GM12878 (cell line): Measurements from ENCODE around the gene PCDHB9. TPM values are rescaled to one million over a fixed set of nuclear protein-coding genes. Genes with fewer than 3 reads are reported as not detected.
"Not testable (repeated sequence)": the region's sequence is repeated elsewhere in the genome, so short reads cannot be mapped to it uniquely, and the experiment has no call there.

Source experiments
- ATAC-seq: fragments of 200-7000 bp; cut with Tn5 transposase; 3 replicates; pipeline ENCODE4 v1.9.1; 2020; ENCODE audit warnings: mild to moderate bottlenecking, moderate library complexity
- BruUV-seq: library from RNA; stranded (reverse); fragments of 400-500 nt; replicated peaks from 2 replicates; lab custom pipeline; 2021; lab: Mats Ljungman, UMichigan
- CTCF ChIA-PET: fragments of 300-600 bp; sonication (Branson Sonifier 250); formaldehyde crosslinking; extraction: SDS; loops from one replicate; lab custom pipeline; 2021; ENCODE audit warnings: inconsistent platforms; lab: Yijun Ruan, JAX
- POLR2A ChIA-PET: fragments of 350-600 bp; formaldehyde crosslinking; extraction: SDS; loops from one replicate; lab custom pipeline; 2021; ENCODE audit warnings: inconsistent platforms; lab: Charles Lee
- RAD21 ChIA-PET: fragments of 300-600 bp; sonication (Branson Sonifier 250); formaldehyde crosslinking; loops from one replicate; lab custom pipeline; 2023; ENCODE audit warnings: antibody characterized with exemption; ENCODE audit not compliant: unreplicated experiment; lab: Charles Lee
- SMC1A ChIA-PET: fragments of 300-600 bp; sonication (Branson Sonifier 250); formaldehyde crosslinking; loops from one replicate; lab custom pipeline; 2023; ENCODE audit not compliant: unreplicated experiment, uncharacterized antibody; lab: Charles Lee
- DNase-seq: peaks from one replicate; pipeline ENCODE4 v3.0.0-alpha.2; 2011; ENCODE audit warnings: low read depth, low spot score
- FAIRE-seq: peaks from 3 replicates; lab custom pipeline; 2011; peaks lifted over from hg19 to GRCh38; lab: Jason Lieb, UNC
- H2AFZ ChIP-seq: 2 replicates; pipeline ENCODE4 v1.6.0; 2011; ENCODE audit warnings: low read depth, low read length, control low read depth; ENCODE audit not compliant: control insufficient read depth
- H3K27ac ChIP-seq: 2 replicates; pipeline ENCODE4 v1.5.1; 2011; ENCODE audit warnings: control low read depth; ENCODE audit not compliant: control insufficient read depth, insufficient read depth
- H3K27me3 ChIP-seq, 2 experiments: replicated peaks in 1 of 2; 2 replicates each; pipeline versions ENCODE4 v1.6.0 to v1.6.1; 2011; ENCODE audit warnings: low read length in 1 of 2; ENCODE audit not compliant: control insufficient read depth in 2 of 2, insufficient read depth in 2 of 2
- H3K36me3 ChIP-seq, 2 experiments: 2 replicates each; pipeline ENCODE4 v1.5.1; 2011; ENCODE audit warnings: low read length in 1 of 2; ENCODE audit not compliant: control insufficient read depth in 2 of 2, insufficient read depth in 2 of 2
- H3K4me1 ChIP-seq: 2 replicates; pipeline ENCODE4 v1.6.1; 2011; ENCODE audit warnings: mild to moderate bottlenecking, low read length, moderate library complexity, mixed read lengths; ENCODE audit not compliant: control insufficient read depth, insufficient read depth
- H3K4me2 ChIP-seq: 2 replicates; pipeline ENCODE4 v1.6.0; 2011; ENCODE audit warnings: control low read depth; ENCODE audit not compliant: control insufficient read depth, insufficient read depth
- H3K4me3 ChIP-seq: fragments of 200-600 bp; sonication (generic); 2 replicates; pipeline ENCODE4 v1.5.1; 2016
- H3K79me2 ChIP-seq: 2 replicates; pipeline ENCODE4 v1.6.0; 2011; ENCODE audit warnings: low read length; ENCODE audit not compliant: control insufficient read depth, insufficient read depth
- H3K9ac ChIP-seq: 2 replicates; pipeline ENCODE4 v1.8.0; 2011; ENCODE audit warnings: low read length, control low read depth, mixed read lengths; ENCODE audit not compliant: control insufficient read depth, insufficient read depth
- H3K9me3 ChIP-seq: replicated peaks from 3 replicates; pipeline ENCODE4 v1.5.1; 2011; ENCODE audit warnings: mild to moderate bottlenecking, low read length; ENCODE audit not compliant: control insufficient read depth, insufficient read depth
- H4K20me1 ChIP-seq: 2 replicates; pipeline ENCODE4 v1.6.0; 2011; ENCODE audit not compliant: control insufficient read depth, insufficient read depth
- BACH1 ChIP-seq: fragments of 450-650 bp; IDR thresholded peaks from 2 replicates; pipeline ENCODE4 v1.6.1; 2017; ENCODE audit warnings: mild to moderate bottlenecking, borderline replicate concordance
- CBX3 ChIP-seq: fragments of 200-600 bp; sonication (generic); IDR thresholded peaks from 2 replicates; pipeline ENCODE4 v1.6.1; 2016; ENCODE audit warnings: low read depth, borderline replicate concordance
- CREM ChIP-seq: IDR thresholded peaks from 2 replicates; pipeline ENCODE4 v1.6.1; 2014; ENCODE audit warnings: antibody characterized with exemption, low read depth
- RAD21 ChIP-seq: IDR thresholded peaks from 2 replicates; pipeline ENCODE4 v1.6.1; 2011; ENCODE audit warnings: mild to moderate bottlenecking, low read depth, low read length, moderate library complexity; ENCODE audit not compliant: insufficient read depth
- RFX5 ChIP-seq: IDR thresholded peaks from 2 replicates; pipeline ENCODE4 v1.6.1; 2011; ENCODE audit warnings: low read depth, low read length, improper control_type of control experiment
- SMC3 ChIP-seq: IDR thresholded peaks from 2 replicates; pipeline ENCODE4 v1.6.1; 2011; ENCODE audit warnings: low read length, improper control_type of control experiment, borderline replicate concordance
- WGBS: methylation state at CpG from one replicate; pipeline ENCODE4 v1.1.6; 2016; ENCODE audit warnings: low lambda C conversion rate; ENCODE audit not compliant: insufficient replicate concordance, insufficient coverage; ENCODE audit errors: missing lambda C conversion rate; 5-methylcytosine and 5-hydroxymethylcytosine counted together
- in situ Hi-C: fragments of 300-500 bp; cut with MboI; formaldehyde crosslinking; loops from 9 replicates; pipeline ENCODE4 v1.14.3; 2018; ENCODE audit warnings: mixed read lengths
- intact Hi-C: fragments of 100-400 bp; cut with micrococcal nuclease; formaldehyde crosslinking; loops from one replicate; pipeline ENCODE4 v1.14.2; 2022; ENCODE audit not compliant: unreplicated experiment
- polyA plus RNA-seq, 11 experiments: library from polyadenylated mRNA; depleted of rRNA in 4 of 11; unstranded in 6 of 11; stranded (reverse) in 5 of 11; fragments of >200 nt; fragmentation: Nextera tagmentation in 4 of 11; fragmentation: Illumina TruSeq in 1 of 11; extraction: Ambion mirVana in 4 of 11; extraction: Trizol in 1 of 11; gene quantifications; 1 replicate in 1 of 11; 2 replicates in 10 of 11; pipeline versions ENCODE4 v1.2.1 to v1.2.3, GENCODE V29; 2011 to 2016; ENCODE audit warnings: inconsistent platforms in 2 of 11, missing spikeins in 2 of 11, low read depth in 1 of 11
- total RNA-seq, 4 experiments: library from RNA; depleted of rRNA in 3 of 4; stranded (reverse); fragments of >200 nt in 3 of 4; fragmentation: Illumina TruSeq in 1 of 4; extraction: Trizol in 1 of 4; gene quantifications; 2 replicates each; pipeline versions ENCODE4 v1.2.1 to v1.2.3, GENCODE V29; 2013 to 2021
- TF ChIP-seq, protein P1 (sequence below), 3 experiments: IDR thresholded peaks in 2 of 3; conservative IDR thresholded peaks in 1 of 3; 2 replicates each; pipeline ENCODE4 v1.5.1; 2011; ENCODE audit warnings: low read depth in 3 of 3, low read length in 3 of 3, mild to moderate bottlenecking in 3 of 3, control low read depth in 2 of 3, moderate library complexity in 2 of 3, inconsistent platforms in 1 of 3, mixed read lengths in 1 of 3; ENCODE audit not compliant: control insufficient read depth in 2 of 3, insufficient read depth in 1 of 3; ENCODE audit errors: extremely low read depth in 1 of 3

The PCDHB9 gene
- total and polyA plus RNA-seq, 10 of the 15 experiments (the other 5 are each of a cell fraction or from before 2014, with no cell fraction given) = 0.01 to 0.45 (median 0.13) TPM; not detected in 4

DNA sequence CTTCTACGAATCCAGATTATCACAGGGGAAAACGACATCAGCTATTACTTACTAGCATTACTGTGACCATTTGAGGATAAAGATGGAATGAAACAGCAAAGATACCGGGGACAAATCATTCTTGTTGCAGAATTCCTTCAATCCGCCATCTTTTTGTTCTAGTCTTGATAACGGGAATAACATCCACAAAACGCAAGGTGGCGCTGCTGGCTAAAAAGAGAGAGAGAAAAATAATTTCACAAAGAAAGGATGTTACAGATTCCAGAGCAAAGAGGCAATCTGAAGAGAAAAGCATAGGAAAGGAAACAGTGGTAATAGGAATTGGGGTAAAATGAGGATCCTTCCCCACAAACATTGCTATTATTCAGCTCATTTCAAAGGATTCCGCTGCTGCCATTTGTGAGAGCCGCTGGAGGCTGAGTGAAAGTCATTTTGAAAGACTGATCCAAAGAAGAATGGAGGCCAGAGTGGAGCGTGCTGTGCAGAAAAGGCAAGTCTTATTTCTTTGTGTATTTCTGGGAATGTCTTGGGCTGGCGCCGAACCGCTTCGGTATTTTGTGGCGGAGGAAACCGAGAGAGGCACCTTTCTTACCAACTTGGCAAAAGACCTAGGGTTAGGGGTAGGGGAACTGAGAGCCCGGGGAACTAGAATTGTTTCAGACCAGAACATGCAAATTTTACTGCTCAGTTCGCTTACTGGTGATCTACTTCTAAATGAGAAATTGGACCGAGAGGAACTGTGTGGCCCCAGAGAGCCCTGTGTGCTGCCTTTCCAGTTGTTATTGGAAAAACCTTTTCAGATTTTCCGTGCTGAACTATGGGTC is 14.4 kb upstream of the PCDHB9 start, which contains the start of gene PCDHB7:
TSS of gene PCDHB7 (plus strand) at position 264 of the 824 bp plus-strand sequence. CDS start at position 456, 192 bp downstream.
- ChIA-PET POLR2A (no interaction called here), SMC1A (no interaction called here), RAD21 (no interaction called here), CTCF (no interaction called here)
- H3K9me3 ChIP-seq = no peaks in the 10 kb centered on the region; the same call in 2 of the 3 replicates
- no TSS peak for BruUV-seq
- no peaks in the 10 kb centered on the region for H3K36me3 ChIP-seq
- H3K4me2 ChIP-seq = no peak within 1 kb of the TSS
- DNase-seq (no peak), ATAC-seq (no peak), FAIRE-seq (no peak)
- no peaks in the 10 kb centered on the region for H3K27me3 ChIP-seq
- no peak within 1 kb of the TSS for H3K4me3 ChIP-seq
- no peak within 1 kb of the TSS for H3K9ac ChIP-seq
- no peaks in the 10 kb centered on the region for H4K20me1 ChIP-seq
- intact Hi-C loops (no loop called here), in situ Hi-C loops (no loop called here)
- no peak within 1 kb of the TSS for H3K27ac ChIP-seq
- H3K79me2 ChIP-seq = no peaks in the 10 kb centered on the region
- TF ChIP-seq RAD21 = peak; percentile 35; the same call in 1 of the 2 replicates
- TF ChIP-seq CREM = no peak
- no peak for TF ChIP-seq RFX5
- TF ChIP-seq SMC3 = no peak
- TF ChIP-seq, protein P1, sequence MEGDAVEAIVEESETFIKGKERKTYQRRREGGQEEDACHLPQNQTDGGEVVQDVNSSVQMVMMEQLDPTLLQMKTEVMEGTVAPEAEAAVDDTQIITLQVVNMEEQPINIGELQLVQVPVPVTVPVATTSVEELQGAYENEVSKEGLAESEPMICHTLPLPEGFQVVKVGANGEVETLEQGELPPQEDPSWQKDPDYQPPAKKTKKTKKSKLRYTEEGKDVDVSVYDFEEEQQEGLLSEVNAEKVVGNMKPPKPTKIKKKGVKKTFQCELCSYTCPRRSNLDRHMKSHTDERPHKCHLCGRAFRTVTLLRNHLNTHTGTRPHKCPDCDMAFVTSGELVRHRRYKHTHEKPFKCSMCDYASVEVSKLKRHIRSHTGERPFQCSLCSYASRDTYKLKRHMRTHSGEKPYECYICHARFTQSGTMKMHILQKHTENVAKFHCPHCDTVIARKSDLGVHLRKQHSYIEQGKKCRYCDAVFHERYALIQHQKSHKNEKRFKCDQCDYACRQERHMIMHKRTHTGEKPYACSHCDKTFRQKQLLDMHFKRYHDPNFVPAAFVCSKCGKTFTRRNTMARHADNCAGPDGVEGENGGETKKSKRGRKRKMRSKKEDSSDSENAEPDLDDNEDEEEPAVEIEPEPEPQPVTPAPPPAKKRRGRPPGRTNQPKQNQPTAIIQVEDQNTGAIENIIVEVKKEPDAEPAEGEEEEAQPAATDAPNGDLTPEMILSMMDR (IDR thresholded peaks at IDR 0.05 in 2 of 3, conservative IDR thresholded peaks at IDR 0.05 in 1 of 3; ENCODE audit: control insufficient read depth in 2 of 3, extremely low read depth in 1 of 3, insufficient read depth in 1 of 3, low read depth in 3 of 3, low read length in 3 of 3) = peak in 2 of 3 experiments; percentile 7 to 31; a peak in 1 of 6 replicates
- no peak for TF ChIP-seq BACH1
- no peak for TF ChIP-seq CBX3
- WGBS = 34% methylated on average over 20 of the region's 20 CpGs
- no peak within 1 kb of the TSS for H2AFZ ChIP-seq
- H3K4me1 ChIP-seq = no peaks in the 10 kb centered on the region

DNA sequence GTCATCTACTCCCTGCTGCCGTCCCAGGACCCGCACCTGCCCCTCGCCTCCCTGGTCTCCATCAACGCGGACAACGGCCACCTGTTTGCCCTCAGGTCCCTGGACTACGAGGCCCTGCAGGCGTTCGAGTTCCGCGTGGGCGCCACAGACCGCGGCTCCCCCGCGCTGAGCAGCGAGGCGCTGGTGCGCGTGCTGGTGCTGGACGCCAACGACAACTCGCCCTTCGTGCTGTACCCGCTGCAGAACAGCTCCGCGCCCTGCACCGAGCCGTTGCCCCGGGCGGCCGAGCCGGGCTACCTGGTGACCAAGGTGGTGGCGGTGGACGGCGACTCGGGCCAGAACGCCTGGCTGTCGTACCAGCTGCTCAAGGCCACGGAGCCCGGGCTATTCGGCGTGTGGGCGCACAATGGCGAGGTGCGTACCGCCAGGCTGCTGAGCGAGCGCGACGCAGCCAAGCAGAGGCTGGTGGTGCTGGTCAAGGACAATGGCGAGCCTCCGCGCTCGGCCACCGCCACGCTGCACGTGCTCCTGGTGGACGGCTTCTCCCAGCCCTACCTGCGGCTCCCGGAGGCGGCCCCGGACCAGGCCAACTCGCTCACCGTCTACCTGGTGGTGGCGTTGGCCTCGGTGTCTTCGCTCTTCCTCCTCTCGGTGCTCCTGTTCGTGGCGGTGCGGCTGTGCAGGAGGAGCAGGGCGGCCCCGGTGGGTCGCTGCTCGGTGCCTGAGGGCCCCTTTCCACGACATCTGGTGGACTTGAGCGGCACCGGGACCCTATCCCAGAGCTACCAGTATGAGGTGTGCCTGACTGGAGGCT is 12.5 kb upstream of the PCDHB9 start:
- H3K4me1 ChIP-seq, H4K20me1 ChIP-seq, BruUV-seq, H3K4me2 ChIP-seq, CTCF ChIA-PET, FAIRE-seq, ATAC-seq, H3K79me2 ChIP-seq, SMC1A ChIA-PET, H3K27ac ChIP-seq, H3K9ac ChIP-seq, H3K9me3 ChIP-seq, H3K27me3 ChIP-seq, H3K4me3 ChIP-seq, RAD21 ChIA-PET, intact Hi-C loops, DNase-seq, H2AFZ ChIP-seq, H3K36me3 ChIP-seq, POLR2A ChIA-PET: not testable (repeated sequence)
- 80% methylated on average over 65 of the region's 79 CpGs for WGBS
- in situ Hi-C loops = loop anchor here (5.0 kb wide), 1 partner anchor 38 kb away; the partner anchor contains the start of gene PCDHB13
